IMR-90 (cell line): ENCODE measurements around the gene HOXC10.

Source experiments
- CTCF ChIP-seq: conservative IDR thresholded peaks from 2 replicates; pipeline ENCODE4 v1.5.1; 2012; ENCODE audit warnings: mild to moderate bottlenecking, low read depth, low read length, improper control_type of control experiment
- MAFK ChIP-seq: IDR thresholded peaks from 2 replicates; pipeline ENCODE4 v1.6.1; 2012; ENCODE audit warnings: low read depth, low read length, improper control_type of control experiment
- POLR2A ChIP-seq: IDR thresholded peaks from 2 replicates; pipeline ENCODE4 v1.6.1; 2012; ENCODE audit warnings: mild to moderate bottlenecking, low read depth, low read length
- RAD21 ChIP-seq: IDR thresholded peaks from 2 replicates; pipeline ENCODE4 v1.6.1; 2012; ENCODE audit warnings: low read length, improper control_type of control experiment
- RFX5 ChIP-seq: IDR thresholded peaks from 2 replicates; pipeline ENCODE4 v1.8.0; 2012; ENCODE audit warnings: low read depth, mild to moderate bottlenecking, low read length, moderate library complexity
- TF ChIP-seq, protein P1 (sequence below): fragments of 150-350 bp; IDR thresholded peaks from 2 replicates; pipeline ENCODE4 v1.6.1; 2017; ENCODE audit warnings: mild to moderate bottlenecking, antibody characterized with exemption, low read length, low read depth

DNA sequence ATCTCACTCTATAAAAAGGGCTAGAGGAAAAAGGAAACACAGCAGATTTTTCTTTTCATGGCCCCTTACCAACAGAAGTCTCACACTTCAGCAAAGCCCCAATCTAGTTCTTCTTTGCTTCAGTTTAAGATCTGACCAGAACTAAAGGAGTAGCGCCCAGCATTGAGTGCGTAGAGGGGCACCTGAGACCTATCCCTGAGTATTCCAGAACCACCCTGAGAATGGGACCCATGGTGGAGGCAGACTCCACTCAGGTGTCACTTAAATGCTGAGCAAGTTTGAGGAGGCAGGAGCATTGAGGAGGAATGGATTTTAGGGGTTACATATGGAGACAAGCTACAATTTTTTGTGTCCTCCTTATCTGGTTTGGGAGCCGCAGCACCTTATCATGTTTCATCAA lies 13.8 kb upstream of the HOXC10 start:
- TF ChIP-seq CTCF (no peak), POLR2A (no peak), RFX5 (no peak), MAFK (no peak), RAD21 (no peak)
- TF ChIP-seq, protein P1, sequence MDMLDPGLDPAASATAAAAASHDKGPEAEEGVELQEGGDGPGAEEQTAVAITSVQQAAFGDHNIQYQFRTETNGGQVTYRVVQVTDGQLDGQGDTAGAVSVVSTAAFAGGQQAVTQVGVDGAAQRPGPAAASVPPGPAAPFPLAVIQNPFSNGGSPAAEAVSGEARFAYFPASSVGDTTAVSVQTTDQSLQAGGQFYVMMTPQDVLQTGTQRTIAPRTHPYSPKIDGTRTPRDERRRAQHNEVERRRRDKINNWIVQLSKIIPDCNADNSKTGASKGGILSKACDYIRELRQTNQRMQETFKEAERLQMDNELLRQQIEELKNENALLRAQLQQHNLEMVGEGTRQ, result no peak
